SK-N-DZ (cell line): ENCODE results near the gene SSR1.
"Not testable (repeated sequence)": the region's sequence is repeated elsewhere in the genome, so short reads cannot be mapped to it uniquely, and the experiment has no call there.

ENCODE experiments used
- DNase-seq: peaks from one replicate; pipeline ENCODE4 v3.0.0-alpha.2; 2015; ENCODE audit warnings: low spot score

SSR1 gene

DNA sequence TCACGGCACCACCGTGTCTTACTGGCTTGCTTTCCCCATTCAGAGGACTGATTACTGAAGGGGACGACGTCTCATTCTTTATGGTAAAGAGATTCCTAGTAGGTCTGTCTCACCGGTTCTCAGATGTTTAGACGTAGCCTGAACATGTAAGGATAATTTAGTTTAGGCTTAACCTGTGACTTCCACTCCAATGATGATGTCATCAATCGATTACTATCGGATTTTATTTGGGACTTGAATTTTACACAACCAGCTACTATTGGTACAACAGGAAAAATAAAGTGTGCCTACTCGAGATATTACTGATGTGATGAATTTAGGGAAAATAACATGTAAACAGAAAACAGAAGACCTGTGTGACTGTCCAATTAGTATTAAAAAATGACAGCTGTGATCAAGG, 4.5 kb upstream of the SSR1 start:
- no peak for DNase-seq

DNA sequence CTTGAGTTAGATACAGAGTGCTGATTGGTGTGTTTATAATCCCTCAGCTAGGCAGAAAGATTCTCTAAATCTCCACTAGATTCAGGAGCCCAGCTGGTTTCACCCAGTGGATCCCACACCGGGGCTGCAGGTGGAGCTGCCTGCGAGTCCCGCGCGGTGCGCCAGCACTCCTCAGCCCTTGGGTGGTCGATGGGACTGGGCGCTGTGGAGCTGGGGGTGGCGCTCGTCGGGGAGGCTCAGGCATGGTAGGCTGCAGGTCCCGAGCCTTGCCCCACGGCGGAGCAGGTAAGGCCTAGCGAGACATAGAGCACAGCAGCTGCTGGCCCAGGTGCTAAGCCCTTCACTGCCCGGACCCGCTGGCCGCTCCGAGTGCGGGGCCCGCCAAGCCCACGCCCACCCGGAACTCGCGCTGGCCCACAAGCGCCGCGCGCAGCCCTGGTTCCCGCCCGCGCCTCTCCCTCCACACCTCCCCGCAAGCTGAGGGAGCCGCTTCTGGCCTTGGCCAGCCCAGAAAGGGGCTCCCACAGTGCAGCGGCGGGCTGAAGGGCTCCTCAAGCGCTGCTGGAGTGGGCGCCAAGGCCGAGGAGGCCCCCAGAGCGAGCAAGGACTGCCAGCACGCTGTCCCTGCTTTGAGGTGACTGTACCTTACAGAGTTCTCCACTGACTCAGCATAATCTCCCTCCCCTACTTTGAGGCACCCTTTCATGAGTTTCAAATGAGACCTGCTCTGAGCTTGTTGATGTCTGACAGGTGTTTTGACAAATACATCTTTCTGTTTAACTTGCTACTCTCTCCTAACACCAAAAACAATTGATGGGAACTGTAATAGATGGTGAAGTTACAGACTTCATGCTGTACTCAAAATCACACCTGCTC, 3.9 kb upstream of the SSR1 start:
- DNase-seq = no peak

DNA sequence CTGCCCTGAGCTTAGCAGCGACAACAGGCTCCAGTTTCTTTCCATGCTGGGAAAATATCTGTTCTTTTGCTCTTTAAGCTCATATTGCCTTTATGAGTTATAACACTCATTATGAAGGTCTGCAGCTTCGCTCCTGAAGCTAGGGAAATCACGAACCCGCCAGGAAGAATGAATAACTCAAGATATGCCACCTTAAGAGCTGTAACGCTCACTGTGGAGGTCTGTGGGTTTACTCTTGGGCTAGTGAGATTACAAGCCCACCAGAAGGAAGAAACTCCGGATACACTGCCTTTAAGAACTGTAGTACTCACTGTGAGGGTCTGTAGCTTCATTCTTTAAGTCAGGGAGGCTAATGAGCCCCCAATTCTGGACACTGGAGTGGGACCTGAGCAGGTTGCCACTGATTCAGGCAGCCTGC, 3.0 kb upstream of the SSR1 start:
- no peak for DNase-seq

DNA sequence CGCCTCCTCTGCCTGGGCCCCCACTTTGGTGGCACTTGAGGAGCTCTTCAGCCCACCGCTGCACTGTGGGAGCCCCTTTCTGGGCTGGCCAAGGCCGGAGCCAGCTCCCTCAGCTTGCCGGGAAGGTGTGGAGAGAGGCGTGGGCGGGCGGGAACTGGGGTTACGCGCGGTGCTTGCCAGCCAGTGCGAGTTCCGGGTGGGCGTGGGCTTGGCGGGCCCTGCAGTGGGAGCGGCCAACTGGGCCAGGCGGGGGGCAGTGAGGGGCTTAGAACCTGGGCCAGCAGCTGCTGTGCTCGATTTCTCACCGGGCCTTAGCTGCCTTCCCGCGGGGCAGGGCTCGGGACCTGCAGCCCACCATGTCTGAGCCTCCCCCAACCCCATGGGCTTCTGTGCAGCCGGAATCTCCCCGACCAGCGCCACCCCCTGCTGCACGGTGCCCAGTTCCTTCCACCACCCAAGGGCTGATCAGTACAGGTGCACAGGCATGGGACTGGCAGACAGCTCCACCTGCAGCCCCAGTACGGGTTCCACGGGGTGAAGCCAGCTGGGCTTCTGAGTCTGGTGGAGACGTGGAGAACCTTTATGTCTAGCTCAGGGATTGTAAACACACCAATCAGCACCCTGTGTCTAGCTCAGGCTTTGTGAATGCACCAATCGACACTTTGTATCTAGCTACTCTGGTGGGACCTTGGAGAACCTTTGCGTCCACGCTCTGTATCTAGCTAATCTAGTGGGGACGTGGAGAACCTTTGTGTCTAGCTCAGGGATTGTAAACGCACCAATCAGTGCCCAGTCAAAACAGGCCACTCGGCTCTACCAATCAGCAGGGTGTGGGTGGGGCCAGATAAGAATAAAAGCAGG, 2.3 kb upstream of the SSR1 start:
- DNase-seq = not testable (repeated sequence)

DNA sequence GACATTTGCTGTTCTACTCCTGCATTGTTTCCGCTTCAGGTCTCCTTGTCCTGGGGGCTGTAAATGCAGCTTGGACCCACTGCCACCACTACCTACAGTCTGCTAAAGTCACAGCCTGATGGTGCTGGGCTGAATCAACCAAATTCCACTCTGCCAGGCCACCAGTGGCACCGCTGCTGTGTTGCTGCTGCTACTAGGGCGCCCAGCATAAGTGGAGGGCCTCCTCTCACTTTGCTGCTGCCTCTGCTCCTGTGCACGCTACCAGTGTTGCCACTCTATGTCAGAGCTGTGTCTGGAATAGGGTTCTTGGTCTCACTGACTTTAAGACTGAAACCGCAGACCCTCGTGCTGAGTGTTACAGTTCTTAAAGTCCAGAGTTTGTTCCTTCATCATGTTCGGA, 1.4 kb upstream of the SSR1 start:
- DNase-seq = no peak

DNA sequence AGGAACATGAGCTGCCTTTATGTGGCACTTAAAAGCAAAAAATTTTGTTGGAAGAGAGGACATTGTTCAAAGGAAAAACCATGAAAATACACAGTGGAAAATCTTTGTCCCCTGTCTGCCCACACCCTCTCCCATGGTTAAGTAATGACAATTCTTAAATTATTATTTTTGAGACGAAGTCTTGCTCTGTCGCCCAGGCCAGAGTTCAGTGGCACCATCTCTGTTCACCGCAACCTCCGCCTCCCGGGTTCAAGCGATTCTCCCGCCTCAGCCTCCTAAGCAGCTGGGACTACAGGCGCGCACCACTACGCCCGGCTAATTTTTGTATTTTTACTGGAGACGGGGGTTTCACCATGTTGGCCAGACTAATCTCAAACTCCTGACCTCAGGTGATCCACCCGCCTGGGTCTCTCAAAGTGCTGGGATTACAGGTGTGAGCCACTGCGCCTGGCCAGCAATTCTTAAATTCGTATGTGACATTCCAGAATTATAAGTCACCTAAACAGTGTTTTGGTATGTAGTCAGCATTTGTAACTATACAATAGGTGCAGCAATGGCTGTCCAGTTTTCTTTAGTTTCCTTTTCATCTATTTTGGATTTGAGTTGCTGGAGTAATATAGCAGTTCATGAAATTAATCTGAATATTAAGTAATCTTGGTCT, 636 bp upstream of the SSR1 start:
- no peak for DNase-seq

DNA sequence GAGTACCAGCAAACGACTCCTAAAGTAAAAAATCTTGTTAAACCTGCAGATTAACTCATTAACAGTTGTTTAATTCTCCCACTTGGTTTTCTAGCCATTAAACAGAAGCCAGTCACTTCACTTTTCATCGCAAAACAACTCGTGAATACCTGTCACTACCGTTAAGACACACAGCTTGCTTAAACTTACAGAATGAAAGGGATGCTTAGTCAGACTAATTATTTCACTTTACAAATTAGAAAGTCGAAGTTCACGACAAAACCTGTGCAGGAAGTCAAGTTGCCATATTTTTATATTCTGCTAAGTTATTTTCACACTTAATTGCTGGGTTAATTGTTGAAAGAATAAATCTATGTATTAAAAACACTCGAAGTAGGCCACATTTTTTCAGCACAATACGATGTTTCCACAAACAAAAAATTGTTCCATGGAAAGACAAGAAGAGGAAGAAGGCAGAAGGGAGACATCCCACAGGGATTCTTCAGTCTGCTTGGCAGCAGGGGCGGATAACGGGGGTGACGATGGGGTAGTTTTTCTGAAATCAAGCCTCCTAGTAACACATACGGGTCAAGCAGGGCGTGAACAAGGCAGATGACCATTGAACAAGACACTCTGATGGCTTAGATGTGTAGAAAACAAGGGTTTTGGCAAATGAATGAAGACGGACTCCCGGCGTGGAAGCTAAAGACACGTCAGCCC, 933 bp downstream of the SSR1 start:
- peak; percentile 4 for DNase-seq

DNA sequence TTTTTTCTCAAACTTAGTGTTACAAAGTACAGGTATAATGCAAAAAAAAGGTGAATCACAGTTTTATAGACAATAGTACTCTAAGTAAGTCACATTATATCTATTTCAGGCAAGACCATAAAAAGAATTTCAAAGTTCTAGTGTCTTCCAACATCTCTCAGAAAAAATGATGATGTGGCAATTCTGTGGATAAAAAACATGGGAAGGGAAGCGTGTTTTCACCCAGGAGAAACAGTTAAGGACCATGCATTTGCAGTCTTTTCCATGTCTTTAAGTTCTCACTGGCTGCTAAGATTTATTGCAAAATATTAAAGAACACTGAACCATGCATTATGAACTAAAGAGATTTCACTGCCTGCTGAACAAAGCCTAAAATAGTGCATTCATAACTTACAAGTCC, 1.8 kb downstream of the SSR1 start:
- no peak for DNase-seq

DNA sequence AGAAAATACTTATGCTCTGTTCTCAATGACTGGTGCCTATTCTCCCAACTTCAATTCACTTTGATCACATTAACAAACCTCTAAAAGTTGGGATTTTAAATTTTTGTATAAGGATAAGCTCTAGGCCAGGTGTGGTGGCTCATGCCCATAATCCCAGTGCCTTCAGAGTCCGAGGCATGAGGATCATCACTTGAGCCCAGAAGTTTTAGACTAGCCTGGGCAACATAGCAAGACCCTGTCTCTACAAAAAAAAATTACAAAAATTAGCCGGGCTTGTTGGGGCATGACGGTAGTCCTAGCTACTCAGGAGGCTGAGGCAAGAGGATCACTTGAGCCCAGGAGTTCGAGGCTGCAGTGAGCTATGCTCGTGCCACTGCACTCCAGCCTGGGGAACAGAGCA, 3.9 kb downstream of the SSR1 start:
- no peak for DNase-seq

DNA sequence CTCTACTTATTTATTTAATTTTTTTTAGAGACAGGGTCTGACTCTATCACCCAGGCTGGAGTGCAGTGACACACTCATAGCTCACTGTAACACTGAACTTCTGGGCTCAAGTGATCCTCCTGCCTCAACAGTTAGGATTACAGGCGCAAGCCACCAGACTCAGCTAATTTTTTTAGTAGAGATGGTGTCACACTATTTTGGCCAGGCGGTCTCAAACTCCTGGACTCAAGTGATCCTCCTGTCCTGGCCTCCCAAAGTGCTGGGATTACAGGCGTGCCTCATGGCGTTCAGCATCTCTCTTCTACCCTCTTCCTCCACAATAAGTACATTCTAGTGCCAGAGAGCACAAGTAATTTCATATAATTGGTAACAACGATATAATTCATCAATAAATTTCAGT, 5.5 kb downstream of the SSR1 start:
- no peak for DNase-seq

DNA sequence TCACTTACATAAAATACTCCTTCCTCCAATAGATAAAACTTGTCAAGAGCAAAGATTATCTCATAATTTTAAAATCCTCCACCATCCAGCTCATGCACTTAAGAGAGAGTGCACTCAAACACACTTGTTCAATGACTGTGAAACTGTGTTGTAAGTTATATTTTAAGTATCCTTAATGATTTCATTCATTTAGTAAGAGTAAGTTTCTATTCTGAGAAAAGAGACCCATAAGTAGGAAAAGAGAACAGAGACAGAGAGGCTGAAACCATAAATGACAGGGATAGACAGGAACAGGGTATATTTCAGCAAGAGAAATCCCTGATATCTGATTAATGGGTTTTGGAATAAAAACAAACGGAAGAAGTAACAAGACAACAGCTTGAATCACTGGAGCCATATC, 8.2 kb downstream of the SSR1 start:
- DNase-seq = no peak

DNA sequence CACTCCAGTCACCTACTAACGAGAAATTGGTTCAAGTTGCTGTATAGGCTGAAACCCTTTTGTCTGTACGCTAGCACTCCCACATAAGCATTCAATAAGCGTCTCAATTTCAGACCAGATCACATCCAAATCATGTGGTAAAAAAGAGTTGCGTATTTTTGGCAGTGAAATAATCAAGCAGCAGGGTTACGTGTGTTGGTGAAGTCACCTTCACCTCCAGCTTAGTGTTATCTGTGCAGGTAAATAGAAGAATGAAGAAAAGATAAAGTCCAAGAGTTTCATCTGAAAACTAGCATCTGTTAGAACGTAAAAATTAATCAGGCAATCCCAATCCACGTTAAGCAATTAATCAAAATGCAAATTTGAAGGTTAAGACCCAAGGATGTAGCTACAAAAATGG, 11.3 kb downstream of the SSR1 start:
- no peak for DNase-seq

DNA sequence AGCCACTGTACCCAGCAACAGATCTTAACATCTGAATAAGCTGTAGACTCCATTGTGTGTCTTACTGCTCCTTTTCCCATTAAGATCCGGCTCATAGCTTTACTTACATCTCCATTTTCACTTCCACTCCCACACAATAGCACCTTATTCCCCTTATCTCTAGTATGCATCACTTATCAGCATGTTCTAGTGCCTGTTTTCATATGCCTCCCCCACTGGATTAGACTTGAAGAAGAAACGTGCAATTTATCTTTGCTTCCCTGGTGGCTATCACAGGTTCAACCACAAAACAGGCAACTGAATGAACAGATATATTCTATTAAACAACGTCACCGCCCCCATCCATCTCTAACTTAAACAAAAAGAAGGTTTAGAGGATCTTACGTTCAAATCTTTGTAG, 12.1 kb downstream of the SSR1 start:
- DNase-seq = no peak

DNA sequence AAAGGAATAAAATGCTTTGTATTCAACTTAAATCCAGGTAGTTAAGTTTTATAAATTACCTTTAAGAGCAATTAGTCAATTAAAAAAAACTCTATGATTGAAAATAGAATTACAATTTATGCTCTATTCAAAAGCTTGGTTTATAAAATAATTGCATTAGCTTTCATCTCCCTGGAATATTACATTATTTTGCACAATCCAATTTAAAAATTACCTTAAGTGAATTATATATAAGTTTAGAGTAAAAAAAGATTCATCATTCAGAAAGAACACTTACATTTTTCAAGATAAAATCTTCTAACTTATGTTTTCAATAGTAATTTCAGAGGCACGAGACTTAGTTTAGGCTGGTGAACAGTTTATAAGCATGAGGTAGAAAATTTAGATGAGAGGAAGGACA, 14.9 kb downstream of the SSR1 start:
- no peak for DNase-seq

DNA sequence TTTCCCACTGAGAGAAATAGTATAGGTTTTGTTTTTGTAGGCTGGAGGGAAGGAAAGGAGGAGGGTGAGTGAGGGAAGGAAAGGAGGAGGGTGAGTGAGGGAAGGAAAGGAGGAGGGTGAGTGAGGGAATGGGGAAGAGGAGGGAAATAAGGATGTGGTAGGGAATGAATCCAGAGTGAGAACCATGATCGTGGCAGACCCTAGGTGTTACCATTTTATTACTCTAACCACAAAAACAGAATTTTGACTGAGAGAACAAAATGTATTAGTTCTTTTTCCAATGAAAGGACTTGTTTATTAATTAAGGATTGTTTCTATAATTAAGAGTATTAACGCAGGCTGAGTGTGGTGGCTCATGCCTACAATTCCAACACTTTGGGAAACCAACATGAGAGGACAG, 16.4 kb downstream of the SSR1 start:
- no peak for DNase-seq

DNA sequence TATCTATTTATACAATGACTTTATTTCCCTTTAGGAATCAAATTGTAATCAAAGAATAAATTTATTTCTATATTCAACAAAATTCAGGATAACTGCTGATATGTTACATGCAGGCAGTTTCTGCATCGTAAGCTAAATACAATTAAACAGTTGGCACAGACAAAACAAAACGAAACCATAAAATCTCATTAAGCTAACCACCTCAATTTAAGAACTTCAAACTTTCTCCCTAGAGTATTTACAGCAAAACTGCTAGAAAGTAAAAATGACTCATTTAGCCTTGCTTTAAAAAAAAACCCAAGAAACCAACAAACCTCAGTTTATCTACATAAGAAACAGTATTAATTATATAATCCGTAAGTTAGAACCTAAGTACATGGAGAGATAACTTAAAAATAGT, 17.1 kb downstream of the SSR1 start:
- DNase-seq = no peak

DNA sequence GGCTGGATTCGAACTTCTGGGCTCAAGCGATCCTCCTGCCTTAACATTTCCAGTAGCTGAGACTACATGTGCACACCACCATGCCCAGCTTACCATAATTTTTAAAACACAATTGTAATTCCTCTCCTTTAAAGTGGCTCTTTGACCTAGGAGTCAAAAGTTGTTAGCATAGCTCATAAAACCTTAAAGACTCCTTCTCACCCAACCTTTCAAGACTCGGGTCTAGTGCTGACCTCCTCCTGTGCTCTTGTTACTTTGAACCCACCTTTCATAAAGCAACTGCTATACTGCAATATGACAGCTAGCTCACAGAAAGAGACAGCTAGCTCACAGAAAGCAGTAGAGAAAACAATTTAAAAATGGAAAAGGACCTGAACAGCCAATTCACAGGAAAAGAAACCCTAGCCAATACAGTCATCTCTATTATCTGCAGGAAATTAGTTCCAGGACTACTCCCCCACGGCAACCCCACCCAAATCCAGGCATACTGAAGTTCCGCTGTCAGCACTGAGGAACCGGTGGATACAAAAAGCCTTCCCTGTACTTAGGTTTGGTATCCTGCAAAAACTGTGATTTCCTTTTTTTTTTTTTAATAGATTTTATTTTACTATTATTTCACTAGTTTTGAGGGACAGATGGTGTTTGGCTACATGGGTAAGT, 20.3 kb downstream of the SSR1 start:
- no peak for DNase-seq

DNA sequence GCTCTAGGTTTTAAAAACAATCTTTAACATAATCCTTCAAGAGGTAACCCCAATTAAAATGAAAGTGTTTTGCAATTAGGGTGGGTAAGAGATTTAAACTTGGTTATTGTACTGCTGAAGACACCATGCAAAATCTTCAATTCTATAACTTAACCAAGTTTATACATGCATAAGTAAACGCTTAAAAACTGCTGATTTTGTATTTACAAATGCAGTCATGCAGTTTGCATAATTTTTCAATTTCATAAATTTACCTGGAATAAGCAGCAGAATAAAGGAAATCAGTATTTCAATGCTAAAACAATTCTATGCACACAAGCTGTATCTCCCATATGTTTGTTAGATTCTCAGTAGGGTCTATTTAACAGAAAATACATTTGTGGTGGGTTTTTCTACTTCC, 22.9 kb downstream of the SSR1 start:
- DNase-seq = no peak

DNA sequence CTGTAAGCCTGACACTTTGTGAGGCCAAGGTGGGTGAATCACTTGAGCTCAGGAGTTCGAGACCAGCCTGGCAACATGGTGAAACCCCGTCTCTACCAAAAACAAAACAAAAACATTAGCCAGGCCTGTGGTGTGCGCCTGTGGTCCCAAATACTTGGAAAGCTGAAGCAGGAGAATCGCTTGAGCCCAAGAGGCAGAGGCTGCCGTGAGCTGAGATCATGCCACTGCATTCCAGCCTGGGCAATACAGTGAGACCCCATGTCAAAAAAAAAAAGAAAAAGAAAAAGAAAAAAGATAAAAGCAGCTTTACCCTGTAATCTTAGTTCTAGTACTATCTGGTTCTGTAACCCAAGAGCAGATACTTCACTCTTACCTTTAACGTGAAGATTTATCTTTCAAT, 27.6 kb downstream of the SSR1 start:
- DNase-seq = no peak

DNA sequence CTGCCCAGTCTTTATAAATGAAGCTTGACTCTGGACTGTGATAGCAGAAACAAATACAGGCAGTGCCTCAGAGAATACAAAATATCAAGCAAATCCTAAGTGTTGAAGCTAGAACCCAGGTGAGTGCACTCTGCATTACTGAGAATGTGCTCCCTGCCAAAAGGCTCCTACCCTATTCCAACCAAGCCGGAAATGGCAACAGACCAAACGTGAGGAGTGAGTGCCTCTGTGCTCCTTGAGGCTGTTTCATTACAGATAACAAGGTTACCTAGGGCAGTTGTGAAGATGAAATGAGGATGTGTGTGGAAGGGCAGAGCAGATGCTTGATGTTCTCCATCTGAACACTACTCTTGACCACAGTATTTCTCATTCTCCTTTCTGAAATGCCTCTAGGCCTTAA, 29.3 kb downstream of the SSR1 start:
- no peak for DNase-seq
